ENCODE measurements around the gene GAS2L1. TPM values are rescaled to one million over a fixed set of nuclear protein-coding genes. Genes with fewer than 3 reads are reported as not detected.

The GAS2L1 gene
- total RNA-seq, 1 experiment from 2014 or later: 29.4 TPM

- H3K27me3 ChIP-seq (ENCODE audit: insufficient read depth, low read length): no peaks in the 10 kb centered on the region
- RAD21 ChIA-PET (ENCODE audit: low non-redundant PET in 1 of 2, low total read pairs in 2 of 2, uncharacterized antibody in 2 of 2, unreplicated experiment in 2 of 2): no interaction called here
- no TSS peak for BruUV-seq (replicated peaks)
Observed at GRCh38 chr22:29298641-29299040, 7.8 kb upstream of the GAS2L1 start.

More at GRCh38 chr22:29298641-29299040, 7.8 kb upstream of the GAS2L1 start:
- DNase-seq (ENCODE audit: low read depth, low spot score): no peak
- H3K79me2 ChIP-seq (ENCODE audit: insufficient read depth, low read length): peaks cover 21% of the 10 kb centered on the region
- H3K9me3 ChIP-seq (ENCODE audit: control insufficient read depth in 1 of 2, insufficient read depth in 1 of 2, low read depth in 1 of 2, low read length in 2 of 2): no peaks in the 10 kb centered on the region
- peaks cover 7 to 12% of the 10 kb centered on the region in 2 experiments; a peak in 3 of 4 replicates for H3K4me1 ChIP-seq (ENCODE audit: control insufficient read depth in 1 of 2, insufficient read depth in 2 of 2, low read length in 2 of 2)
- ChIA-PET POLR2A (no interaction called here), CTCF (no interaction called here)
- no peak overlapping the region for H3K4me2 ChIP-seq (ENCODE audit: low read length)
- peaks cover 46 to 58% of the 10 kb centered on the region in 2 experiments for H3K36me3 ChIP-seq (ENCODE audit: control insufficient read depth in 1 of 2, insufficient read depth in 2 of 2, low read length in 2 of 2)
- H3K4me3 ChIP-seq (replicated peaks in 1 of 2; ENCODE audit: low read depth in 1 of 2, low read length in 2 of 2): no peak overlapping the region
- H3K9me2 ChIP-seq (ENCODE audit: insufficient read depth): no peaks in the 10 kb centered on the region
- H4K20me1 ChIP-seq (ENCODE audit: insufficient read depth): peaks cover 18% of the 10 kb centered on the region; the same call in 1 of the 2 replicates
- no peak overlapping the region for H2AFZ ChIP-seq (ENCODE audit: low read depth, low read length, poor library complexity, severe bottlenecking)
- intact Hi-C loops (cut with micrococcal nuclease): no loop called here
- no peak overlapping the region for H3K9ac ChIP-seq (ENCODE audit: low read length)
- ATAC-seq: no peak
- no peak for TF ChIP-seq CTCF (IDR thresholded peaks at IDR 0.05 in 2 of 3, conservative IDR thresholded peaks at IDR 0.05 in 1 of 3; ENCODE audit: borderline replicate concordance in 1 of 3, insufficient read depth in 1 of 3, low read depth in 2 of 3, low read length in 2 of 3)
- TF ChIP-seq SIN3A (IDR thresholded peaks at IDR 0.05; ENCODE audit: low read depth): no peak
- TF ChIP-seq JUND (IDR thresholded peaks at IDR 0.05): no peak
- no peak for TF ChIP-seq POLR2AphosphoS5 (IDR thresholded peaks at IDR 0.05; ENCODE audit: low read depth, low read length)
- no peak for TF ChIP-seq ELF1 (IDR thresholded peaks at IDR 0.05; ENCODE audit: borderline replicate concordance, low read depth)
- no peak for TF ChIP-seq CBX3 (IDR thresholded peaks at IDR 0.05; ENCODE audit: low read depth)
- TF ChIP-seq SRF (IDR thresholded peaks at IDR 0.05; ENCODE audit: low read depth): no peak
- no peak for TF ChIP-seq RAD21 (IDR thresholded peaks at IDR 0.05; ENCODE audit: low read depth)
- TF ChIP-seq EZH2 (IDR thresholded peaks at IDR 0.05): no peak
- TF ChIP-seq ZBTB33 (IDR thresholded peaks at IDR 0.05; ENCODE audit: extremely low read depth, insufficient replicate concordance, low read length): no peak
- TF ChIP-seq MAX (IDR thresholded peaks at IDR 0.05): no peak
- TF ChIP-seq REST (IDR thresholded peaks at IDR 0.05; ENCODE audit: low read depth): no peak
- TF ChIP-seq ATF3 (IDR thresholded peaks at IDR 0.05): no peak
- no peak for TF ChIP-seq EGR1 (IDR thresholded peaks at IDR 0.05; ENCODE audit: low read depth)
- TF ChIP-seq ZFX (IDR thresholded peaks at IDR 0.05): no peak
- no peak for TF ChIP-seq TCF7L2 (IDR thresholded peaks at IDR 0.05; ENCODE audit: borderline replicate concordance, extremely low read depth, insufficient read depth, insufficient read length)
- no peak overlapping the region for H3K27ac ChIP-seq (ENCODE audit: low read depth, low read length)
